ENCODE measurements around the gene SULT2B1. TPM values are rescaled to one million over a fixed set of nuclear protein-coding genes. Genes with fewer than 3 reads are reported as not detected.
A peak's percentile ranks its signal among the peaks of the same experiment; 100 is the strongest.

SULT2B1 gene
- total RNA-seq, 1 experiment from 2014 or later = not detected

DNA sequence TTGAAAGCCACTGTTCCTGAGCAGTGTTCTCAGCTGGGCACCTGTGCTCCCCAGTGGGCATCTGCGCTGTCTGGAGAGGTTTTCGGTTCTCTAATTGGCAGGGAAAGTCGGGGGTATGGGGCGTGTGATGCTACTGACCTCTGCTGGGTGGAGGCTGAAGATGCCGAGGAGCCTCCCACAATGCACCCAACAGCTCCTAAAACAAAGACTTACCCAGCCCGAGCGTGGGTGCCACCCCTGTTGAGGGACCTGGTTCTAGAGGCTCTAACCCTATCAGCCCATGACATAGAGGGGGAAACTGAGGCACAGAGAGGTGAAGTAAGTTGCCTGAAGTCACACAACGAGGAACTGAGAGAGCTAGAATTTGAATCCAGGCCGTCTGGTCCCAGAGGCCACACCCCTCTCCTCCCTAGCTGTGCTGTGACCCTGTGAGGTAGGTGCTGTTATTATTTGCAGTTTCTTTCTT lies 56.9 kb downstream of the SULT2B1 start:
- TF ChIP-seq, protein P1, sequence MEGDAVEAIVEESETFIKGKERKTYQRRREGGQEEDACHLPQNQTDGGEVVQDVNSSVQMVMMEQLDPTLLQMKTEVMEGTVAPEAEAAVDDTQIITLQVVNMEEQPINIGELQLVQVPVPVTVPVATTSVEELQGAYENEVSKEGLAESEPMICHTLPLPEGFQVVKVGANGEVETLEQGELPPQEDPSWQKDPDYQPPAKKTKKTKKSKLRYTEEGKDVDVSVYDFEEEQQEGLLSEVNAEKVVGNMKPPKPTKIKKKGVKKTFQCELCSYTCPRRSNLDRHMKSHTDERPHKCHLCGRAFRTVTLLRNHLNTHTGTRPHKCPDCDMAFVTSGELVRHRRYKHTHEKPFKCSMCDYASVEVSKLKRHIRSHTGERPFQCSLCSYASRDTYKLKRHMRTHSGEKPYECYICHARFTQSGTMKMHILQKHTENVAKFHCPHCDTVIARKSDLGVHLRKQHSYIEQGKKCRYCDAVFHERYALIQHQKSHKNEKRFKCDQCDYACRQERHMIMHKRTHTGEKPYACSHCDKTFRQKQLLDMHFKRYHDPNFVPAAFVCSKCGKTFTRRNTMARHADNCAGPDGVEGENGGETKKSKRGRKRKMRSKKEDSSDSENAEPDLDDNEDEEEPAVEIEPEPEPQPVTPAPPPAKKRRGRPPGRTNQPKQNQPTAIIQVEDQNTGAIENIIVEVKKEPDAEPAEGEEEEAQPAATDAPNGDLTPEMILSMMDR (IDR thresholded peaks at IDR 0.05; ENCODE audit: unreplicated experiment) = peak; percentile 66
- Mint-ChIP-seq H3K4me1 (ENCODE audit: insufficient read depth, unreplicated experiment) (peaks cover 5% of the 10 kb centered on the region), H3K27ac (ENCODE audit: low read depth, unreplicated experiment) (no peak overlapping the region), H3K27me3 (ENCODE audit: insufficient read depth, unreplicated experiment) (no peaks in the 10 kb centered on the region), H3K9me3 (ENCODE audit: unreplicated experiment) (no peaks in the 10 kb centered on the region), H3K4me3 (ENCODE audit: unreplicated experiment) (no peak overlapping the region), H3K36me3 (ENCODE audit: insufficient read depth, unreplicated experiment) (peaks cover 6% of the 10 kb centered on the region)
- CTCF ChIA-PET = interaction anchor here (0.6 to 2.8 kb wide), 11 partner anchors 8 to 342 kb away, joined by 3 to 17 read pairs (median 4); no protein-coding TSS in a partner anchor
- intact Hi-C loops (cut with micrococcal nuclease) = loop anchor here (1.0 kb wide), 1 partner anchor 103 kb away; no protein-coding TSS in a partner anchor
- POLR2A ChIA-PET = interaction anchor here (0.6 to 3.0 kb wide), 3 partner anchors 10 to 219 kb away, joined by 3 to 19 read pairs (median 5); partner anchors contain the start of genes RPL18 and SPHK2
- peak; percentile 79 for DNase-seq (ENCODE audit: unreplicated experiment)
- BruUV-seq (replicated peaks) = no TSS peak

DNA sequence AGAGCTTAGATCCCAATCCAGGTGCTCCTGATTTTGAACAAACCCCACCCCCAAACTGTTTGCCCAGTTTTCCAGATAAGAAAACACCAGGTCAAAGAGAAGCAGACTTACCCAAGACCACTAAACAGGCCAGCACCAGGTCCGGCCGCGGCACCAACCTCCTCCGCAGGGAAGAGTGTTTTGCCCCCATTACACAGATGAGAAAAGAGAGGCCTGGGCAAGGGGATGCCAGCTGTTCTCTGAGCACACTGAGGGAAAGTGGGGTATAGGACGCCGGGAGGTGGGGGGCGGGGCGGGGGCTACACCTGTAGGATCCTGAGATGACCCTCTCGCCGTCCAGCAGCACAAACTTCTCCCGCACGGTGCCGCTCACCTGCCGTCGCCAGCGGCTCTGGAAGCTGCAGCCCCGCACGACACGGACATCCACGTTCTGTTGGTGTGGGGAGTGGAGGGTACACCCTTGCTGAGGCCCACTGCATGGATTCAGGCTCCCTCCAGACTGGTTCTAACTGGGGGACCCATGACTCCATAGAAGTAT lies 57.7 kb downstream of the SULT2B1 start:
- CTCF ChIA-PET = interaction anchor here (0.6 to 2.8 kb wide), 7 partner anchors 22 to 284 kb away, joined by 3 to 17 read pairs (median 4); partner anchors contain the start of gene EMP3
- no peak overlapping the region for H3K27ac Mint-ChIP-seq (ENCODE audit: low read depth, unreplicated experiment)
- TF ChIP-seq, protein P1 (IDR thresholded peaks at IDR 0.05; ENCODE audit: unreplicated experiment) = no peak
- POLR2A ChIA-PET = interaction anchor here (0.7 to 3.0 kb wide), 3 partner anchors 9 to 42 kb away, joined by 3 to 19 read pairs (median 4); partner anchors contain the start of genes RPL18 and SPHK2
- H3K4me1 Mint-ChIP-seq (ENCODE audit: insufficient read depth, unreplicated experiment) = peaks cover 13% of the 10 kb centered on the region
- no peak for DNase-seq (ENCODE audit: unreplicated experiment)
- no TSS peak for BruUV-seq (replicated peaks)
- intact Hi-C loops (cut with micrococcal nuclease) = no loop called here
- no peaks in the 10 kb centered on the region for H3K27me3 Mint-ChIP-seq (ENCODE audit: insufficient read depth, unreplicated experiment)
- H3K36me3 Mint-ChIP-seq (ENCODE audit: insufficient read depth, unreplicated experiment) = peaks cover 14% of the 10 kb centered on the region
- no peaks in the 10 kb centered on the region for H3K9me3 Mint-ChIP-seq (ENCODE audit: unreplicated experiment)
- H3K4me3 Mint-ChIP-seq (ENCODE audit: unreplicated experiment) = no peak overlapping the region

DNA sequence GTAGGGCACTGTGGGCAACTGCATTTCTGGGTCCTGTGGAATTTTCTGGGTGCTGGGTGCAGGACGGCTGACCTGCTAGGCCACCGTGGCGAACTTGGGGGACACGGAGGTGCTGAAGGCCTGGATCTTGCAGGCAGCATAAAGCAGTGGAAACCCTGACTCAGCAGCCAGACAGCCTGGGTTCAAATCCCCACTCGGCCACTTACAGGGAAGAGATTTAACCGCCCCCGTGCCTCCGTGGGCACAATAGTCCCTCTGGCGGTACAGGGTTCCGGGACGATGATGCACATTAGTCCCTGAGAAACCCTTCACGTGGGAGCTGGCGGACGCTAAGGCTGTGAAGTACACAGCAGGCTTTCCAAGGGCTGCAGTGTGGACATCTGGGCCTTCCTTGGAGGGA lies 59.9 kb downstream of the SULT2B1 start:
- CTCF ChIA-PET = interaction anchor here (0.6 kb wide), 1 partner anchor 807 kb away, joined by 3 read pairs; no protein-coding TSS in a partner anchor
- no peak for DNase-seq (ENCODE audit: unreplicated experiment)
- peaks cover 36% of the 10 kb centered on the region for H3K36me3 Mint-ChIP-seq (ENCODE audit: insufficient read depth, unreplicated experiment)
- POLR2A ChIA-PET = no interaction called here
- peaks cover 31% of the 10 kb centered on the region for H3K4me1 Mint-ChIP-seq (ENCODE audit: insufficient read depth, unreplicated experiment)
- no peaks in the 10 kb centered on the region for H3K9me3 Mint-ChIP-seq (ENCODE audit: unreplicated experiment)
- TF ChIP-seq, protein P1 (IDR thresholded peaks at IDR 0.05; ENCODE audit: unreplicated experiment) = no peak
- H3K4me3 Mint-ChIP-seq (ENCODE audit: unreplicated experiment) = no peak overlapping the region
- intact Hi-C loops (cut with micrococcal nuclease) = no loop called here
- BruUV-seq (replicated peaks) = no TSS peak
- no peak overlapping the region for H3K27ac Mint-ChIP-seq (ENCODE audit: low read depth, unreplicated experiment)
- no peaks in the 10 kb centered on the region for H3K27me3 Mint-ChIP-seq (ENCODE audit: insufficient read depth, unreplicated experiment)

DNA sequence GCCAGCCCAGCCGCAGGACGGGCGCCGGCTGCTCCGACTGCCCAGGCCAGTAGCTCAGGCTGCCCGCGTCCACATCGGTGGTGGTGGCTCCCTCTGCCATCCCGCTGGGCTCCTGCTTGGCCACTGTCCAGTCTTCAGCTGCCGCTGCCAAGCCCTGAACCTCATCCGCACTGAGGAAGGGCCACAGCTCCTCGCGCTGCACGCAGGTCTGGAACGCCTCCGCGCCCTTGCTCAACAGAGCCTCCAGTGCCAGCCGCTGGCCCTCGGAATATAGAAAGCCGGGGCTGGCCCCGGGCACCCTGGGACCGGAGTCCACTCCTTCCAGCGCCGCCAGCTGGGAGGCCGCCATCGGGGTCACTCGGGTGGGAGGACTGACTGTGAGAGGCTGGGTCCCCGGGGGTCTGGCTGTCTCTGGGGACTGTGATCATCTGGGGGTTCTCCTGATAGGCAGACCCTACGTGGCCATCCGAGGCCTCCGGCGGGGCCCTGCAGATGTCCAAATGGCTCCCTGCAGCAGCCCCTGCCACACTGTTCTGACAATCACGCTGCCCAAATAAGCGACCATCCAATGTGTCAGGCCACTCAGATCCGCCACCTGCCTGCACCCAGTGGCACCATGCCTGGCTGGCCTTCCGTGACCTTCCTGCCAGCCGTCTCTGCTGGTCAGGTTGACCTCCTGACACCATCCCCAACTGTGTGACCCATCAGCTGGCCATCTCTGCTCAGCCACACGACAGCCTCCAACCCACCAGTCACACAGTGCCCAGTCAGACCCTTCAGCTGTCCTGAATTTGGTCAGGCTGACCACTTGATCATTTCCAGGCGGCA lies 61.3 kb downstream of the SULT2B1 start:
- POLR2A ChIA-PET = interaction anchor here (0.7 to 7.2 kb wide), 5 partner anchors 12 to 144 kb away, joined by 3 to 108 read pairs (median 3); no protein-coding TSS in a partner anchor
- H3K27me3 Mint-ChIP-seq (ENCODE audit: insufficient read depth, unreplicated experiment) = no peaks in the 10 kb centered on the region
- intact Hi-C loops (cut with micrococcal nuclease) = no loop called here
- no TSS peak for BruUV-seq (replicated peaks)
- H3K9me3 Mint-ChIP-seq (ENCODE audit: unreplicated experiment) = no peaks in the 10 kb centered on the region
- TF ChIP-seq, protein P1 (IDR thresholded peaks at IDR 0.05; ENCODE audit: unreplicated experiment) = no peak
- no peak overlapping the region for H3K27ac Mint-ChIP-seq (ENCODE audit: low read depth, unreplicated experiment)
- H3K4me1 Mint-ChIP-seq (ENCODE audit: insufficient read depth, unreplicated experiment) = peaks cover 35% of the 10 kb centered on the region
- peaks cover 50% of the 10 kb centered on the region for H3K36me3 Mint-ChIP-seq (ENCODE audit: insufficient read depth, unreplicated experiment)
- peak; percentile 95 for DNase-seq (ENCODE audit: unreplicated experiment)
- no peak overlapping the region for H3K4me3 Mint-ChIP-seq (ENCODE audit: unreplicated experiment)
- CTCF ChIA-PET = no interaction called here

Data from MCF 10A (cell line).